Measurements from ENCODE around the gene METTL6. TPM values are rescaled to one million over a fixed set of nuclear protein-coding genes. Genes with fewer than 3 reads are reported as not detected.

The METTL6 gene
- total RNA-seq, 1 experiment from 2014 or later: 25.6 TPM

GRCh38 chr3:15428539-15428938 lies 1.2 kb upstream of the METTL6 start:
- no peak overlapping the region for H3K56ac ChIP-seq (ENCODE audit: insufficient read length, low read depth, low read length)
- H2BK20ac ChIP-seq (ENCODE audit: low read depth, low read length, poor library complexity, severe bottlenecking): no peak overlapping the region

More at GRCh38 chr3:15428539-15428938, 1.2 kb upstream of the METTL6 start:
- H2BK120ac ChIP-seq (ENCODE audit: low read depth, low read length, poor library complexity, severe bottlenecking): no peak overlapping the region
- no peak overlapping the region for H2AFZ ChIP-seq (ENCODE audit: low read length)
- H3K27ac ChIP-seq (ENCODE audit: insufficient read length, low read depth, low read length): no peak overlapping the region
- Mint-ChIP-seq H3K9me3 (no peaks in the 10 kb centered on the region), H3K27me3 (ENCODE audit: low read depth) (no peaks in the 10 kb centered on the region; the same call in 1 of the 2 replicates), H3K36me3 (ENCODE audit: insufficient read depth in 1 of 3, low read depth in 3 of 3) (peaks cover 7 to 47% (median 45%) of the 10 kb centered on the region in 3 experiments; a peak in 6 of 7 replicates), H3K4me3 (peak overlapping the region; percentile 96 to 99), H3K27ac (peak overlapping the region in 1 of 3 experiments; percentile 99; a peak in 3 of 7 replicates), H3K4me1 (peaks cover 23 to 24% of the 10 kb centered on the region in 2 experiments)
- no peaks in the 10 kb centered on the region for H3K4me1 ChIP-seq (ENCODE audit: insufficient read depth, low read length)
- WGBS (ENCODE audit: extremely low coverage, insufficient read length, low lambda C conversion rate): no CpG with 5 or more reads among the region's 9 CpGs
- no peak for DNase-seq
- no peak overlapping the region for H3T11ph ChIP-seq (ENCODE audit: low read length)
- peaks cover 13% of the 10 kb centered on the region; the same call in 1 of the 2 replicates for H3K79me2 ChIP-seq (ENCODE audit: insufficient read depth, low read length)
- H2AK5ac ChIP-seq (ENCODE audit: insufficient read length, low read length): no peak overlapping the region
- no peaks in the 10 kb centered on the region for H3K27me3 ChIP-seq (ENCODE audit: insufficient read depth, low read length)
- peak overlapping the region; percentile 96 for H3K4me2 ChIP-seq (ENCODE audit: insufficient read depth, insufficient read length, low read length)
- H2BK12ac ChIP-seq (ENCODE audit: insufficient read length, low read depth, low read length): no peak overlapping the region
- H3K9me3 ChIP-seq (ENCODE audit: control insufficient read depth, low read depth, low read length): no peaks in the 10 kb centered on the region
- H4K20me1 ChIP-seq (ENCODE audit: control insufficient read depth, insufficient read depth, insufficient read length): no peaks in the 10 kb centered on the region
- TF ChIP-seq CTCF (conservative IDR thresholded peaks at IDR 0.05): no peak
- peak overlapping the region; percentile 66 for H3K9ac ChIP-seq (ENCODE audit: extremely low read depth, insufficient read length, low read length)
- no peak overlapping the region for H3K18ac ChIP-seq (ENCODE audit: insufficient read length, low read depth, low read length)
- no peak overlapping the region for H2BK15ac ChIP-seq (ENCODE audit: low read depth, low read length)
- peaks cover 19% of the 10 kb centered on the region for H3K23me2 ChIP-seq (ENCODE audit: insufficient read length, low read depth, low read length, poor library complexity, severe bottlenecking)
- H4K91ac ChIP-seq (ENCODE audit: insufficient read length, low read depth, low read length): no peak overlapping the region
- no peak overlapping the region for H3K14ac ChIP-seq (ENCODE audit: insufficient read depth, low read length)
- no peak overlapping the region for H4K8ac ChIP-seq (replicated peaks; ENCODE audit: insufficient read length, low read depth, low read length)
- no peak overlapping the region for H3K4ac ChIP-seq (ENCODE audit: low read depth, low read length)
- H3K79me1 ChIP-seq (ENCODE audit: insufficient read depth, low read depth, low read length, poor library complexity, severe bottlenecking): no peaks in the 10 kb centered on the region
- H4K5ac ChIP-seq (ENCODE audit: insufficient read length, low read depth, low read length): no peak overlapping the region
- H3K23ac ChIP-seq (ENCODE audit: insufficient read length, low read depth, low read length): no peak overlapping the region
- H2BK5ac ChIP-seq (ENCODE audit: insufficient read length, low read length): no peak overlapping the region
